Chondrocyte (in vitro differentiated cells): ENCODE results near the gene C16orf90. TPM values are rescaled to one million over a fixed set of nuclear protein-coding genes. Genes with fewer than 3 reads are reported as not detected.

Experiments used
- DNase-seq: peaks from one replicate; pipeline ENCODE4 v3.0.0; 2021; ENCODE audit warnings: mixed read lengths, low spot score
- H3K27ac Mint-ChIP-seq: one replicate; pipeline ENCODE4 v1.8.0; 2021; ENCODE audit warnings: mild to moderate bottlenecking, moderate library complexity, mixed read lengths; ENCODE audit not compliant: unreplicated experiment
- H3K27me3 Mint-ChIP-seq: 2 replicates; pipeline ENCODE4 v1.8.0; 2021; ENCODE audit warnings: low read depth, mixed read lengths
- H3K36me3 Mint-ChIP-seq: 2 replicates; pipeline ENCODE4 v1.8.0; 2021; ENCODE audit warnings: low read depth, mixed read lengths
- H3K4me1 Mint-ChIP-seq: 2 replicates; pipeline ENCODE4 v1.8.0; 2021; ENCODE audit warnings: low read depth, mild to moderate bottlenecking, mixed read lengths
- H3K4me3 Mint-ChIP-seq: one replicate; pipeline ENCODE4 v1.8.0; 2021; ENCODE audit warnings: mild to moderate bottlenecking, moderate library complexity, mixed read lengths; ENCODE audit not compliant: unreplicated experiment
- H3K9me3 Mint-ChIP-seq: 2 replicates; pipeline ENCODE4 v1.8.0; 2021; ENCODE audit warnings: low read depth, mixed read lengths
- CTCF ChIP-seq: fragments of 200-600 bp; sonication (generic); IDR thresholded peaks from 2 replicates; pipeline ENCODE4 v1.5.0; 2021; ENCODE audit warnings: antibody characterized with exemption, mild to moderate bottlenecking, moderate library complexity
- total RNA-seq: library from RNA; stranded (reverse); gene quantifications from 3 replicates; pipeline ENCODE4 v1.2.1, GENCODE V29; 2021

C16orf90 gene
- total RNA-seq, 1 donor from 2014 or later = not detected

DNA sequence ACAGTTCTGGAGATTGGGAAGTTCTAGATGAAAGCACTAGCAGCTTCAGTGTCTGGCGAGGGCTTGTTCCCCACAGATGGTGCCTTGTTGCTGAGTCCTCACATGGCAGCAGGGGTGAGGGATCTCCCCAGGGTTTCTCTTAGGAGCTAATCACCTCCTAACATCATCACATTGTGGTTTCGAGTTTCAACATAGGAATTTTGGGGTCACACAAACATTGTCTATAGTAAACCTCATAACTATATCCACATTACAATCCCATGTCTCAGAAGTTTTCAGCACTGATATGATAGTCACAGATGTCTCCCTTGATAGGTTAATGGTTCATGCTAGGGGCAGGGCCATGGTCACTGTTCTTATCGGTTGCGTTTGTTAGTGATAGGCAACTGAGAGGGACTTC, 19.3 kb upstream of the C16orf90 start:
- Mint-ChIP-seq H3K27me3 (no peaks in the 10 kb centered on the region), H3K9me3 (no peaks in the 10 kb centered on the region), H3K4me1 (no peaks in the 10 kb centered on the region), H3K4me3 (no peak overlapping the region), H3K36me3 (peaks cover 26% of the 10 kb centered on the region), H3K27ac (no peak overlapping the region)
- no peak for TF ChIP-seq CTCF
- no peak for DNase-seq

GRCh38 chr16:3513892-3514583, 18.7 kb upstream of the C16orf90 start:
- H3K9me3 Mint-ChIP-seq = no peaks in the 10 kb centered on the region
- no peaks in the 10 kb centered on the region for H3K4me1 Mint-ChIP-seq
- H3K4me3 Mint-ChIP-seq = no peak overlapping the region
- H3K27me3 Mint-ChIP-seq = no peaks in the 10 kb centered on the region
- H3K27ac Mint-ChIP-seq = no peak overlapping the region
- peak; percentile 46 for DNase-seq
- no peak for TF ChIP-seq CTCF
- H3K36me3 Mint-ChIP-seq = peaks cover 23% of the 10 kb centered on the region

- H3K27ac Mint-ChIP-seq = no peak overlapping the region
Measured at GRCh38 chr16:3511286-3512180, 16.2 kb upstream of the C16orf90 start.

GRCh38 chr16:3510416-3510815, 15.1 kb upstream of the C16orf90 start:
- Mint-ChIP-seq H3K4me3 (no peak overlapping the region), H3K9me3 (no peaks in the 10 kb centered on the region), H3K27ac (no peak overlapping the region), H3K36me3 (peaks cover 29% of the 10 kb centered on the region), H3K27me3 (no peaks in the 10 kb centered on the region), H3K4me1 (no peaks in the 10 kb centered on the region)
- no peak for DNase-seq
- TF ChIP-seq CTCF = no peak

More at GRCh38 chr16:3511286-3512180, 16.2 kb upstream of the C16orf90 start:
- no peaks in the 10 kb centered on the region for H3K9me3 Mint-ChIP-seq
- H3K4me1 Mint-ChIP-seq = no peaks in the 10 kb centered on the region
- no peak overlapping the region for H3K4me3 Mint-ChIP-seq
- TF ChIP-seq CTCF = no peak
- no peak for DNase-seq
- peaks cover 28% of the 10 kb centered on the region for H3K36me3 Mint-ChIP-seq
- no peaks in the 10 kb centered on the region for H3K27me3 Mint-ChIP-seq

DNA sequence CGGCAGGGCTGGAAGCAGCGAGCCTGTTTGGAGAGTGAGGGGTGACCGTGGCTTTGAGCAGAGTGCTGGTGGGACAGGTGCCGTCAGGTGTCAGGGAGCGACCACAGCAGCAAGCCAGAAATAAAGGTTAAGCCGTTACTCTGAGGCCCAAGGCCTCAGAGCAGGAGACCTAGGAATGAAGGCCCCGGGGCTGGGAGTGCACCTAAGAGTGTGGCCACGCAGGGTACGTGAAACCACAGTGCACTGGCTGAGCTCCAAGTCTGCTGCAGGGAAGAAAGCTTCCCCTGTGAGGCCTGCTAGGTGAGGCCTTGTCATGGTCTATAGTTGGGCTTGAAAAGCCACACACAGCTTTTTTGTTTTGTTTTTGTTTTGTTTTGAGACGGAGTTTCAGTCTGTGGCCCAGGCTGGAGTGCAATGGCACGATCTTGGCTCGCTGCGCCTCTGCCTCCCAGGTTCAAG, 14.2 kb upstream of the C16orf90 start:
- no peak overlapping the region for H3K27ac Mint-ChIP-seq
- H3K36me3 Mint-ChIP-seq = peaks cover 30% of the 10 kb centered on the region
- no peaks in the 10 kb centered on the region for H3K27me3 Mint-ChIP-seq
- H3K9me3 Mint-ChIP-seq = no peaks in the 10 kb centered on the region
- H3K4me1 Mint-ChIP-seq = no peaks in the 10 kb centered on the region
- no peak overlapping the region for H3K4me3 Mint-ChIP-seq
- TF ChIP-seq CTCF = no peak
- DNase-seq = peak; percentile 65
